Measurements from ENCODE around the gene NR0B2.

- TF ChIP-seq ETV6 (CRISPR knock-in tag; conservative IDR thresholded peaks at IDR 0.05) (no peak), NCOA1 (CRISPR knock-in tag; IDR thresholded peaks at IDR 0.05) (no peak), UBTF (CRISPR knock-in tag; IDR thresholded peaks at IDR 0.05) (no peak), POLR2AphosphoS5 (IDR thresholded peaks at IDR 0.05; ENCODE audit: low read depth, low read length) (no peak), PRDM10 (CRISPR knock-in tag; IDR thresholded peaks at IDR 0.05; ENCODE audit: low read depth) (no peak)
Observed at GRCh38 chr1:26900815-26901511, 12.8 kb downstream of the NR0B2 start.

All from HepG2 (cell line).